Ovary (tissue), 9 donors: ENCODE measurements around the gene COPZ1. TPM values are rescaled to one million over a fixed set of nuclear protein-coding genes. Genes with fewer than 3 reads are reported as not detected.

Source experiments
- DNase-seq, 5 donors: peaks; one replicate each; pipeline ENCODE4 v3.0.0-alpha.2; 2019 to 2020
- H3K27ac ChIP-seq, 2 donors: fragments of 200-600 bp; one replicate each; pipeline versions ENCODE4 v1.5.1 to v1.8.0; 2019 to 2022
- H3K27me3 ChIP-seq: fragments of 200-600 bp; one replicate; pipeline ENCODE4 v1.8.0; 2022
- H3K36me3 ChIP-seq: fragments of 200-600 bp; sonication (generic); one replicate; pipeline ENCODE4 v1.5.1; 2019
- H3K4me1 ChIP-seq: one replicate; pipeline ENCODE4 v1.8.1; 2013; ENCODE audit warnings: mild to moderate bottlenecking, moderate library complexity; ENCODE audit not compliant: insufficient read depth
- H3K4me3 ChIP-seq: fragments of 200-600 bp; sonication (generic); one replicate; pipeline ENCODE4 v1.5.1; 2017
- H3K9me3 ChIP-seq, 2 donors: fragments of 200-600 bp in 1 of 2; sonication (generic) in 1 of 2; one replicate each; pipeline versions ENCODE4 v1.5.1 to v1.8.1; 2013 to 2019; ENCODE audit warnings: mild to moderate bottlenecking in 1 of 2, moderate library complexity in 1 of 2
- CTCF ChIP-seq, 3 donors: fragments of 450-650 bp in 2 of 3; fragments of 200-600 bp in 1 of 3; IDR thresholded peaks; one replicate each; pipeline versions ENCODE4 v1.5.1 to v1.8.0; 2016 to 2022; ENCODE audit warnings: antibody characterized with exemption in 3 of 3, mild to moderate bottlenecking in 1 of 3
- EP300 ChIP-seq: sonication (generic); formaldehyde crosslinking; IDR thresholded peaks from one replicate; pipeline ENCODE4 v1.6.1; 2017; ENCODE audit warnings: antibody characterized with exemption
- POLR2A ChIP-seq: fragments of 450-650 bp; IDR thresholded peaks from one replicate; pipeline ENCODE4 v1.6.1; 2017; ENCODE audit warnings: antibody characterized with exemption, mild to moderate bottlenecking, moderate library complexity
- WGBS, 3 donors: extraction: QIAGEN DNeasy Blood & Tissue Kit in 1 of 3; methylation state at CpG; one replicate each; pipeline versions ENCODE4 v1.1.5 to v1.1.7; 2013 to 2017; 5-methylcytosine and 5-hydroxymethylcytosine counted together
- intact Hi-C, 4 donors: fragments of 100-400 bp; cut with DNase I; formaldehyde crosslinking; loops; one replicate each; pipeline versions ENCODE4 v1.11.0 to v1.15.1; 2022 to 2023
- polyA plus RNA-seq, 2 donors: library from polyadenylated mRNA; stranded (reverse); fragments of 200-250 nt in 1 of 2; fragments of 350-450 nt in 1 of 2; fragmentation: Illumina TruSeq in 1 of 2; extraction: RNeasy Lipid Tissue Mini Kit (QIAGEN cat#74804) in 1 of 2; gene quantifications; one replicate each; pipeline ENCODE4 v1.2.3, GENCODE V29; 2013 to 2014
- total RNA-seq, 7 donors: library from RNA; depleted of rRNA in 2 of 7; stranded (reverse); fragments of >200 nt in 2 of 7; fragmentation: NEBNext Ultra II Directional in 3 of 7; extraction: Animal tissue kit (Norgen Biotek cat#: 25700) in 3 of 7; gene quantifications; one replicate each; pipeline versions ENCODE4 v1.1.0 to v1.2.4, GENCODE V29; 2016 to 2023
- donor health status: DM: no; HTN: no; CAD: no; lungs with moderate emphysema.
- donor health status: DM: no; HTN: no; CAD: no.
- donor health status: Bipolar disorder and iron deficiency.
- donor health status: DM: yes; HTN: yes; CAD: no.
- donor health status: DM: no; HTN: no; CAD: no.
- donor health status: DM: yes; HTN: yes; CAD: no.

COPZ1 gene
- total and polyA plus RNA-seq, 9 donors, result 41.7 to 219 (median 108) TPM

GRCh38 chr12:54371328-54372112, 46.6 kb downstream of the COPZ1 start:
- Histone ChIP-seq H3K27me3 (no peaks in the 10 kb centered on the region), H3K36me3 (no peaks in the 10 kb centered on the region), H3K4me1 (peaks cover 12% of the 10 kb centered on the region), H3K9me3 (no peaks in the 10 kb centered on the region), H3K4me3 (no peak overlapping the region), H3K27ac (peak overlapping the region in 1 of 2 donors; percentile 62)
- WGBS, 3 donors, result 35 to 49% (median 41%) methylated on average over 5 of the region's 5 CpGs
- TF ChIP-seq POLR2A (no peak), EP300 (no peak), CTCF (IDR thresholded peaks at IDR 0.05) (no peak)
- peak; percentile 69 to 82 (median 78) for DNase-seq
- intact Hi-C loops, result loop anchor here in 2 of 4 donors (10.0 kb wide), 2 partner anchors 367 to 387 kb away; partner anchors contain the start of genes HOXC10 (in 1 of the 2), HOXC8 (in 1 of the 2) and HOXC9 (in 1 of the 2)

DNA sequence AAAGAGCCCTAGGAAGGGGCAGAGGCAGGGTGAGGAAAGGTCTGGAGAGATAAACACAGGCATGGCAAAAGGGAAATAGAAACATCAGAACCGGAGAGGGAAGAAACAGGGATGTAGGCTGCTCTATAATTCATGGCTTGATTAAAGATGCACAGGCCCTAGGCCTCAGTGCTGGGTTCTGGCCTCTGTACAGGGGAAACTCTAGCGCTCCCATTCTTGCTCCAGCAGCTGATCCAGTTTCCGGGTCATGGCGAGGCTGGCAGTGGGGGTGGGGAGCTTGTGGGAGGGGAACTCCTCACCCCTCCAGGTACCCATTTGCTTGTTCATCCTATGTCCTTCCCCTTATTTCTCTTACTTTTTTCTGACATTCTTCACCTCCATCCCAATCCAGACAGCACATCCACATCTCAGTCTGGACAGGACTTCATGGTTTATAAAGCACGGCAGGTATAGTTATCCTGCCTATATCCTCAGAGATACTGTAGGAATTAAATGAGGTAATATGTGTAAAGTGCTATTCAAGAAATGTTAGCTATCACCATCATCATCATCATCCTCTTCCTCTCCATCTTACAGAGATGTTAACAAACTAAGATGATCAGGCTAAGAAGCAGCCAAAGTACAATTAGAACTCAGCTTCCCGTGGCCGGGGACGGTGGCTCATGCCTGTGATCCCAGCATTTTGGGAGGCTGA, 47.3 kb downstream of the COPZ1 start:
- 59 to 67% (median 62%) methylated on average over 8 of the region's 8 CpGs for WGBS, 3 donors
- intact Hi-C loops, result loop anchor here in 2 of 4 donors (10.0 kb wide), 2 partner anchors 367 to 387 kb away; partner anchors contain the start of genes HOXC10 (in 1 of the 2), HOXC8 (in 1 of the 2) and HOXC9 (in 1 of the 2)
- H3K9me3 ChIP-seq, result no peaks in the 10 kb centered on the region
- H3K4me1 ChIP-seq, result peaks cover 12% of the 10 kb centered on the region
- no peak for TF ChIP-seq POLR2A
- TF ChIP-seq CTCF (IDR thresholded peaks at IDR 0.05), result no peak
- TF ChIP-seq EP300, result no peak
- H3K27ac ChIP-seq, result peak overlapping the region in 1 of 2 donors; percentile 62
- H3K4me3 ChIP-seq, result no peak overlapping the region
- no peak for DNase-seq
- H3K36me3 ChIP-seq, result no peaks in the 10 kb centered on the region
- no peaks in the 10 kb centered on the region for H3K27me3 ChIP-seq

- no peak for DNase-seq
- WGBS, 3 donors, result 94 to 96% (median 94%) methylated on average over 10 of the region's 10 CpGs
Observed at GRCh38 chr12:54373649-54374561, 49.0 kb downstream of the COPZ1 start.

More at GRCh38 chr12:54373649-54374561, 49.0 kb downstream of the COPZ1 start:
- intact Hi-C loops, result loop anchor here in 2 of 4 donors (10.0 kb wide), 2 partner anchors 369 to 389 kb away; partner anchors contain the start of genes HOXC10 (in 1 of the 2), HOXC8 (in 1 of the 2) and HOXC9 (in 1 of the 2)
- H3K9me3 ChIP-seq, result no peaks in the 10 kb centered on the region
- H3K27me3 ChIP-seq, result no peaks in the 10 kb centered on the region
- no peak overlapping the region for H3K4me3 ChIP-seq
- TF ChIP-seq CTCF (IDR thresholded peaks at IDR 0.05) (no peak), POLR2A (no peak), EP300 (no peak)
- H3K27ac ChIP-seq, result no peak overlapping the region
- peaks cover 11% of the 10 kb centered on the region for H3K4me1 ChIP-seq
- H3K36me3 ChIP-seq, result no peaks in the 10 kb centered on the region
